WTC11 (cell line): ENCODE data around the gene NRBF2. TPM values are rescaled to one million over a fixed set of nuclear protein-coding genes. Genes with fewer than 3 reads are reported as not detected.

Experiments
- ATAC-seq: fragments of 200-7000 bp; cut with Tn5 transposase; 2 replicates; pipeline ENCODE4 v1.10.0; 2021; ENCODE audit warnings: mild to moderate bottlenecking, moderate library complexity
- CTCF ChIA-PET: fragments of 300-600 bp; sonication (Branson Sonifier 250); formaldehyde crosslinking; loops from one replicate; lab custom pipeline; 2021; ENCODE audit warnings: antibody characterized with exemption; lab: Charles Lee
- POLR2A ChIA-PET: fragments of 350-600 bp; sonication (Branson Sonifier 250); formaldehyde crosslinking; loops from one replicate; lab custom pipeline; 2021; ENCODE audit warnings: antibody characterized with exemption; lab: Charles Lee
- DNase-seq: peaks from one replicate; pipeline ENCODE4 v3.0.0; 2021; ENCODE audit warnings: low spot score
- H3K27ac Mint-ChIP-seq: 2 replicates; pipeline ENCODE4 v1.8.0; 2021; ENCODE audit warnings: mixed read lengths
- H3K27me3 Mint-ChIP-seq: 2 replicates; pipeline ENCODE4 v1.8.0; 2021; ENCODE audit warnings: low read depth, mild to moderate bottlenecking, moderate library complexity, mixed read lengths
- H3K36me3 Mint-ChIP-seq: 2 replicates; pipeline ENCODE4 v1.8.0; 2021; ENCODE audit warnings: mixed read lengths
- H3K4me1 Mint-ChIP-seq: 2 replicates; pipeline ENCODE4 v1.8.0; 2022; ENCODE audit warnings: mixed read lengths
- H3K4me3 Mint-ChIP-seq: 2 replicates; pipeline ENCODE4 v1.8.0; 2021; ENCODE audit warnings: mild to moderate bottlenecking, moderate library complexity, mixed read lengths
- H3K9me3 Mint-ChIP-seq: 2 replicates; pipeline ENCODE4 v1.8.0; 2021; ENCODE audit warnings: mixed read lengths
- CREB1 ChIP-seq: sonication (generic); formaldehyde crosslinking; IDR thresholded peaks from 2 replicates; pipeline ENCODE4 v1.8.0; 2023; ENCODE audit warnings: mild to moderate bottlenecking, missing genetic modification reagents
- CTCF ChIP-seq: fragments of 200-600 bp; IDR thresholded peaks from 2 replicates; pipeline ENCODE4 v1.8.0; 2022; ENCODE audit warnings: antibody characterized with exemption
- ELF4 ChIP-seq: sonication (generic); formaldehyde crosslinking; IDR thresholded peaks from 2 replicates; pipeline ENCODE4 v1.8.1; 2022; ENCODE audit warnings: low read depth, mild to moderate bottlenecking, moderate library complexity, missing genetic modification reagents
- ESRRA ChIP-seq: sonication (generic); formaldehyde crosslinking; IDR thresholded peaks from 2 replicates; pipeline ENCODE4 v1.8.1; 2022; ENCODE audit warnings: mild to moderate bottlenecking, missing genetic modification reagents, borderline replicate concordance
- FOXK1 ChIP-seq: sonication (generic); formaldehyde crosslinking; IDR thresholded peaks from 2 replicates; pipeline ENCODE4 v1.8.0; 2022; ENCODE audit warnings: mild to moderate bottlenecking, moderate library complexity, missing genetic modification reagents
- GRHL2 ChIP-seq: fragments of 250-450 bp; sonication (Bioruptor Pico); IDR thresholded peaks from 2 replicates; pipeline ENCODE4 v1.8.0; 2022; ENCODE audit warnings: mild to moderate bottlenecking, moderate library complexity; ENCODE audit not compliant: insufficient replicate concordance, severe bottlenecking
- KAT7 ChIP-seq: sonication (generic); formaldehyde crosslinking; IDR thresholded peaks from 2 replicates; pipeline ENCODE4 v1.8.1; 2023; ENCODE audit warnings: missing genetic modification reagents, mild to moderate bottlenecking, borderline replicate concordance
- NFATC4 ChIP-seq: fragments of 250-450 bp; sonication (Bioruptor Pico); IDR thresholded peaks from 2 replicates; pipeline ENCODE4 v1.9.0; 2021; ENCODE audit warnings: mild to moderate bottlenecking
- NFE2L1 ChIP-seq: sonication (generic); formaldehyde crosslinking; IDR thresholded peaks from 2 replicates; pipeline ENCODE4 v1.8.1; 2023; ENCODE audit warnings: missing genetic modification reagents
- NFYB ChIP-seq: sonication (generic); formaldehyde crosslinking; conservative IDR thresholded peaks from 2 replicates; pipeline ENCODE4 v1.8.0; 2022; ENCODE audit warnings: low read depth, missing genetic modification reagents
- PRRX2 ChIP-seq: fragments of 250-450 bp; sonication (Bioruptor Pico); IDR thresholded peaks from 2 replicates; pipeline ENCODE4 v1.8.0; 2021; ENCODE audit warnings: mild to moderate bottlenecking
- SMAD3 ChIP-seq: sonication (generic); formaldehyde crosslinking; IDR thresholded peaks from 2 replicates; pipeline ENCODE4 v1.8.0; 2022; ENCODE audit warnings: missing genetic modification reagents, mild to moderate bottlenecking, borderline replicate concordance
- SOX15 ChIP-seq: fragments of 250-450 bp; sonication (Bioruptor Pico); IDR thresholded peaks from 2 replicates; pipeline ENCODE4 v1.9.0; 2021; ENCODE audit warnings: mild to moderate bottlenecking
- ZBTB21 ChIP-seq: sonication (generic); formaldehyde crosslinking; IDR thresholded peaks from 2 replicates; pipeline ENCODE4 v1.8.1; 2023; ENCODE audit warnings: mild to moderate bottlenecking, missing genetic modification reagents, borderline replicate concordance
- ZMAT4 ChIP-seq: fragments of 250-450 bp; sonication (Bioruptor Pico); IDR thresholded peaks from 2 replicates; pipeline ENCODE4 v1.9.0; 2021; ENCODE audit warnings: mild to moderate bottlenecking
- ZNF232 ChIP-seq: sonication (generic); formaldehyde crosslinking; IDR thresholded peaks from 2 replicates; pipeline ENCODE4 v1.8.0; 2022; ENCODE audit warnings: mild to moderate bottlenecking, missing genetic modification reagents
- ZNF263 ChIP-seq: sonication (generic); formaldehyde crosslinking; IDR thresholded peaks from 2 replicates; pipeline ENCODE4 v1.8.1; 2022; ENCODE audit warnings: low read depth, mild to moderate bottlenecking, moderate library complexity, missing genetic modification reagents
- ZNF416 ChIP-seq: fragments of 250-450 bp; sonication (Bioruptor Pico); IDR thresholded peaks from 2 replicates; pipeline ENCODE4 v1.9.0; 2021; ENCODE audit warnings: mild to moderate bottlenecking, inconsistent platforms
- ZNF423 ChIP-seq: fragments of 250-450 bp; sonication (Bioruptor Pico); IDR thresholded peaks from 2 replicates; pipeline ENCODE4 v2.1.2; 2022; ENCODE audit warnings: mild to moderate bottlenecking, moderate library complexity
- ZNF671 ChIP-seq: fragments of 250-450 bp; sonication (Bioruptor Pico); IDR thresholded peaks from 2 replicates; pipeline ENCODE4 v1.8.0; 2021; ENCODE audit warnings: mild to moderate bottlenecking
- ZSCAN18 ChIP-seq: fragments of 250-450 bp; sonication (Bioruptor Pico); IDR thresholded peaks from 2 replicates; pipeline ENCODE4 v2.1.2; 2022; ENCODE audit warnings: mild to moderate bottlenecking, moderate library complexity
- total RNA-seq: library from RNA; stranded (reverse); gene quantifications from 3 replicates; pipeline ENCODE4 v1.2.3, GENCODE V29; 2021
- TF ChIP-seq, protein P1 (sequence below): sonication (generic); formaldehyde crosslinking; IDR thresholded peaks from 2 replicates; pipeline ENCODE4 v1.8.1; 2023; ENCODE audit warnings: mild to moderate bottlenecking, missing genetic modification reagents, moderate library complexity
- TF ChIP-seq, protein P2 (sequence below): sonication (generic); formaldehyde crosslinking; IDR thresholded peaks from 2 replicates; pipeline ENCODE4 v1.8.1; 2022; ENCODE audit warnings: missing genetic modification reagents, borderline replicate concordance
- TF ChIP-seq, protein P3 (sequence below): sonication (generic); formaldehyde crosslinking; IDR thresholded peaks from 2 replicates; pipeline ENCODE4 v1.8.0; 2022; ENCODE audit warnings: mild to moderate bottlenecking, missing genetic modification reagents
- TF ChIP-seq, protein P4 (sequence below): sonication (generic); formaldehyde crosslinking; IDR thresholded peaks from 2 replicates; pipeline ENCODE4 v1.8.0; 2023; ENCODE audit warnings: missing genetic modification reagents

Gene NRBF2
- total RNA-seq, 1 experiment from 2014 or later, result 25.9 TPM

- POLR2A ChIA-PET, result interaction anchor here (1.1 to 1.7 kb wide), 4 partner anchors 14 to 316 kb away, joined by 3 to 5 read pairs (median 4); no protein-coding TSS in a partner anchor
- no peak overlapping the region for H3K27ac Mint-ChIP-seq
- ATAC-seq (no peak), DNase-seq (no peak)
- CTCF ChIA-PET, result interaction anchor here (0.8 to 1.6 kb wide), 5 partner anchors 26 to 734 kb away, joined by 3 to 14 read pairs (median 4); no protein-coding TSS in a partner anchor
- TF ChIP-seq CREB1 (CRISPR knock-in tag) (no peak), CTCF (no peak), ZNF423 (CRISPR knock-in tag) (no peak), ELF4 (CRISPR knock-in tag) (no peak), FOXK1 (no peak), NFATC4 (CRISPR knock-in tag) (no peak), ZNF671 (CRISPR knock-in tag) (no peak), ZNF416 (no peak), ZSCAN18 (CRISPR knock-in tag) (no peak), SMAD3 (CRISPR knock-in tag) (no peak), ZNF232 (CRISPR knock-in tag) (no peak), NFE2L1 (CRISPR knock-in tag) (no peak), ZMAT4 (no peak), NFYB (CRISPR knock-in tag) (no peak), ZNF263 (no peak), ZBTB21 (CRISPR knock-in tag) (no peak)
- TF ChIP-seq, protein P1, sequence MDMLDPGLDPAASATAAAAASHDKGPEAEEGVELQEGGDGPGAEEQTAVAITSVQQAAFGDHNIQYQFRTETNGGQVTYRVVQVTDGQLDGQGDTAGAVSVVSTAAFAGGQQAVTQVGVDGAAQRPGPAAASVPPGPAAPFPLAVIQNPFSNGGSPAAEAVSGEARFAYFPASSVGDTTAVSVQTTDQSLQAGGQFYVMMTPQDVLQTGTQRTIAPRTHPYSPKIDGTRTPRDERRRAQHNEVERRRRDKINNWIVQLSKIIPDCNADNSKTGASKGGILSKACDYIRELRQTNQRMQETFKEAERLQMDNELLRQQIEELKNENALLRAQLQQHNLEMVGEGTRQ, result no peak
- TF ChIP-seq, protein P2, sequence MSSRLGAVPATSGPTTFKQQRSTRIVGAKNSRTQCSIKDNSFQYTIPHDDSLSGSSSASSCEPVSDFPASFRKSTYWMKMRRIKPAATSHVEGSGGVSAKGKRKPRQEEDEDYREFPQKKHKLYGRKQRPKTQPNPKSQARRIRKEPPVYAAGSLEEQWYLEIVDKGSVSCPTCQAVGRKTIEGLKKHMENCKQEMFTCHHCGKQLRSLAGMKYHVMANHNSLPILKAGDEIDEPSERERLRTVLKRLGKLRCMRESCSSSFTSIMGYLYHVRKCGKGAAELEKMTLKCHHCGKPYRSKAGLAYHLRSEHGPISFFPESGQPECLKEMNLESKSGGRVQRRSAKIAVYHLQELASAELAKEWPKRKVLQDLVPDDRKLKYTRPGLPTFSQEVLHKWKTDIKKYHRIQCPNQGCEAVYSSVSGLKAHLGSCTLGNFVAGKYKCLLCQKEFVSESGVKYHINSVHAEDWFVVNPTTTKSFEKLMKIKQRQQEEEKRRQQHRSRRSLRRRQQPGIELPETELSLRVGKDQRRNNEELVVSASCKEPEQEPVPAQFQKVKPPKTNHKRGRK, result no peak
- TF ChIP-seq, protein P3, sequence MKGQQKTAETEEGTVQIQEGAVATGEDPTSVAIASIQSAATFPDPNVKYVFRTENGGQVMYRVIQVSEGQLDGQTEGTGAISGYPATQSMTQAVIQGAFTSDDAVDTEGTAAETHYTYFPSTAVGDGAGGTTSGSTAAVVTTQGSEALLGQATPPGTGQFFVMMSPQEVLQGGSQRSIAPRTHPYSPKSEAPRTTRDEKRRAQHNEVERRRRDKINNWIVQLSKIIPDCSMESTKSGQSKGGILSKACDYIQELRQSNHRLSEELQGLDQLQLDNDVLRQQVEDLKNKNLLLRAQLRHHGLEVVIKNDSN (CRISPR knock-in tag), result no peak
- H3K9me3 Mint-ChIP-seq, result peaks cover 25% of the 10 kb centered on the region
- H3K4me3 Mint-ChIP-seq, result peak overlapping the region; percentile 77
- H3K27me3 Mint-ChIP-seq, result peaks cover 4% of the 10 kb centered on the region
- H3K4me1 Mint-ChIP-seq, result peaks cover 29% of the 10 kb centered on the region
- peaks cover 13% of the 10 kb centered on the region for H3K36me3 Mint-ChIP-seq
Measured at GRCh38 chr10:63132651-63133055, 475 bp upstream of the NRBF2 start.

- H3K27ac Mint-ChIP-seq, result peak overlapping the region; percentile 74
- no peak for DNase-seq
- POLR2A ChIA-PET, result interaction anchor here (1.5 to 1.7 kb wide), 2 partner anchors 12 to 28 kb away, joined by 4 to 5 read pairs; no protein-coding TSS in a partner anchor
- H3K4me1 Mint-ChIP-seq, result peaks cover 27% of the 10 kb centered on the region
- H3K9me3 Mint-ChIP-seq, result peaks cover 25% of the 10 kb centered on the region
- peaks cover 4% of the 10 kb centered on the region for H3K27me3 Mint-ChIP-seq
- CTCF ChIA-PET, result interaction anchor here (1.5 kb wide), 1 partner anchor 732 kb away, joined by 5 read pairs; no protein-coding TSS in a partner anchor
- no peak for ATAC-seq
- peaks cover 13% of the 10 kb centered on the region for H3K36me3 Mint-ChIP-seq
- H3K4me3 Mint-ChIP-seq, result peak overlapping the region; percentile 77
- TF ChIP-seq, protein P4, sequence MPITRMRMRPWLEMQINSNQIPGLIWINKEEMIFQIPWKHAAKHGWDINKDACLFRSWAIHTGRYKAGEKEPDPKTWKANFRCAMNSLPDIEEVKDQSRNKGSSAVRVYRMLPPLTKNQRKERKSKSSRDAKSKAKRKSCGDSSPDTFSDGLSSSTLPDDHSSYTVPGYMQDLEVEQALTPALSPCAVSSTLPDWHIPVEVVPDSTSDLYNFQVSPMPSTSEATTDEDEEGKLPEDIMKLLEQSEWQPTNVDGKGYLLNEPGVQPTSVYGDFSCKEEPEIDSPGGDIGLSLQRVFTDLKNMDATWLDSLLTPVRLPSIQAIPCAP, result no peak
- TF ChIP-seq KAT7 (CRISPR knock-in tag) (no peak), GRHL2 (CRISPR knock-in tag) (no peak), PRRX2 (CRISPR knock-in tag) (no peak), SOX15 (CRISPR knock-in tag) (no peak), ESRRA (CRISPR knock-in tag) (no peak), ELF4 (CRISPR knock-in tag) (no peak), CTCF (no peak)
Measured at GRCh38 chr10:63133821-63134557, 861 bp downstream of the NRBF2 start.
